Caco-2 (cell line): ENCODE measurements around the gene STK32C. TPM values are rescaled to one million over a fixed set of nuclear protein-coding genes. Genes with fewer than 3 reads are reported as not detected.
A peak's percentile ranks its signal among the peaks of the same experiment; 100 is the strongest.

Experiments used
- BruUV-seq: library from RNA; stranded (reverse); fragments of 400-500 nt; replicated peaks from 2 replicates; lab custom pipeline; 2021; lab: Mats Ljungman, UMichigan
- CTCF ChIA-PET: fragments of 300-600 bp; sonication (Branson Sonifier 250); formaldehyde crosslinking; loops from one replicate; lab custom pipeline; 2022; ENCODE audit warnings: antibody characterized with exemption; lab: Charles Lee
- POLR2A ChIA-PET: fragments of 300-600 bp; sonication (Branson Sonifier 250); formaldehyde crosslinking; loops from one replicate; lab custom pipeline; 2022; ENCODE audit warnings: antibody characterized with exemption; lab: Charles Lee
- DNase-seq, 2 experiments: peaks; one replicate each; pipeline versions ENCODE4 v3.0.0 to v3.0.0-alpha.2; 2020 to 2022
- H3K27me3 ChIP-seq: replicated peaks from 2 replicates; pipeline ENCODE4 v1.6.0; 2011; ENCODE audit warnings: low read length; ENCODE audit not compliant: control insufficient read depth, insufficient read depth
- H3K36me3 ChIP-seq: 2 replicates; pipeline ENCODE4 v1.5.1; 2011; ENCODE audit warnings: low read length; ENCODE audit not compliant: control insufficient read depth, insufficient read depth
- H3K4me1 ChIP-seq: fragments of 250-450 bp; sonication (Bioruptor Pico); 2 replicates; pipeline ENCODE4 v1.5.1; 2020; ENCODE audit warnings: mild to moderate bottlenecking
- H3K4me3 ChIP-seq: 2 replicates; pipeline ENCODE4 v1.5.1; 2011; ENCODE audit warnings: low read depth, mild to moderate bottlenecking, control low read depth, low read length
- H3K9me3 ChIP-seq: fragments of 250-450 bp; sonication (Bioruptor Pico); 2 replicates; pipeline ENCODE4 v1.5.1; 2020; ENCODE audit warnings: mild to moderate bottlenecking, moderate library complexity
- H3K27ac Mint-ChIP-seq: one replicate; pipeline ENCODE4 v1.8.0; 2022; ENCODE audit warnings: mixed read lengths; ENCODE audit not compliant: unreplicated experiment
- H3K27me3 Mint-ChIP-seq: one replicate; pipeline ENCODE4 v1.8.0; 2022; ENCODE audit warnings: mixed read lengths; ENCODE audit not compliant: insufficient read depth, unreplicated experiment
- H3K36me3 Mint-ChIP-seq: one replicate; pipeline ENCODE4 v1.8.0; 2022; ENCODE audit warnings: mild to moderate bottlenecking, mixed read lengths; ENCODE audit not compliant: insufficient read depth, unreplicated experiment
- H3K4me1 Mint-ChIP-seq: one replicate; pipeline ENCODE4 v1.8.0; 2022; ENCODE audit warnings: low read depth, mixed read lengths; ENCODE audit not compliant: unreplicated experiment
- H3K4me3 Mint-ChIP-seq: one replicate; pipeline ENCODE4 v1.8.0; 2022; ENCODE audit warnings: mild to moderate bottlenecking, moderate library complexity, mixed read lengths; ENCODE audit not compliant: unreplicated experiment
- H3K9me3 Mint-ChIP-seq: one replicate; pipeline ENCODE4 v1.8.0; 2022; ENCODE audit warnings: mixed read lengths; ENCODE audit not compliant: unreplicated experiment
- intact Hi-C: fragments of 100-400 bp; cut with micrococcal nuclease; formaldehyde crosslinking; loops from one replicate; pipeline ENCODE4 v1.10.0; 2022; ENCODE audit not compliant: unreplicated experiment
- total RNA-seq: library from RNA; stranded (reverse); gene quantifications from 2 replicates; pipeline ENCODE4 v1.2.3, GENCODE V29; 2022
- TF ChIP-seq, protein P1 (sequence below), 2 experiments: fragments of 200-600 bp in 1 of 2; IDR thresholded peaks; 1 replicate in 1 of 2; 2 replicates in 1 of 2; pipeline versions ENCODE4 v1.5.1 to v1.8.0; 2011 to 2022; ENCODE audit warnings: antibody characterized with exemption in 1 of 2, control low read depth in 1 of 2, inconsistent platforms in 1 of 2, low read depth in 1 of 2, low read length in 1 of 2, mild to moderate bottlenecking in 1 of 2, moderate library complexity in 1 of 2; ENCODE audit not compliant: insufficient read depth in 1 of 2, severe bottlenecking in 1 of 2, unreplicated experiment in 1 of 2

The STK32C gene
- total RNA-seq, 1 experiment from 2014 or later: 13.3 TPM

GRCh38 chr10:132294561-132295318, 13.0 kb downstream of the STK32C start:
- Histone ChIP-seq H3K4me1 (no peaks in the 10 kb centered on the region), H3K9me3 (no peaks in the 10 kb centered on the region), H3K27me3 (no peaks in the 10 kb centered on the region), H3K36me3 (no peaks in the 10 kb centered on the region), H3K4me3 (no peak overlapping the region)
- Mint-ChIP-seq H3K4me1 (no peaks in the 10 kb centered on the region), H3K4me3 (no peak overlapping the region), H3K27ac (no peak overlapping the region), H3K27me3 (no peaks in the 10 kb centered on the region), H3K9me3 (no peaks in the 10 kb centered on the region), H3K36me3 (no peaks in the 10 kb centered on the region)
- POLR2A ChIA-PET: no interaction called here
- no TSS peak for BruUV-seq
- TF ChIP-seq, protein P1, sequence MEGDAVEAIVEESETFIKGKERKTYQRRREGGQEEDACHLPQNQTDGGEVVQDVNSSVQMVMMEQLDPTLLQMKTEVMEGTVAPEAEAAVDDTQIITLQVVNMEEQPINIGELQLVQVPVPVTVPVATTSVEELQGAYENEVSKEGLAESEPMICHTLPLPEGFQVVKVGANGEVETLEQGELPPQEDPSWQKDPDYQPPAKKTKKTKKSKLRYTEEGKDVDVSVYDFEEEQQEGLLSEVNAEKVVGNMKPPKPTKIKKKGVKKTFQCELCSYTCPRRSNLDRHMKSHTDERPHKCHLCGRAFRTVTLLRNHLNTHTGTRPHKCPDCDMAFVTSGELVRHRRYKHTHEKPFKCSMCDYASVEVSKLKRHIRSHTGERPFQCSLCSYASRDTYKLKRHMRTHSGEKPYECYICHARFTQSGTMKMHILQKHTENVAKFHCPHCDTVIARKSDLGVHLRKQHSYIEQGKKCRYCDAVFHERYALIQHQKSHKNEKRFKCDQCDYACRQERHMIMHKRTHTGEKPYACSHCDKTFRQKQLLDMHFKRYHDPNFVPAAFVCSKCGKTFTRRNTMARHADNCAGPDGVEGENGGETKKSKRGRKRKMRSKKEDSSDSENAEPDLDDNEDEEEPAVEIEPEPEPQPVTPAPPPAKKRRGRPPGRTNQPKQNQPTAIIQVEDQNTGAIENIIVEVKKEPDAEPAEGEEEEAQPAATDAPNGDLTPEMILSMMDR (IDR thresholded peaks at IDR 0.05; ENCODE audit: insufficient read depth in 1 of 2, low read depth in 1 of 2, low read length in 1 of 2, severe bottlenecking in 1 of 2, unreplicated experiment in 1 of 2): no peak
- intact Hi-C loops: no loop called here
- CTCF ChIA-PET: no interaction called here
- DNase-seq: peak in 1 of 2 experiments; percentile 37

- no TSS peak for BruUV-seq
- Histone ChIP-seq H3K36me3 (no peaks in the 10 kb centered on the region), H3K4me3 (no peak overlapping the region), H3K27me3 (no peaks in the 10 kb centered on the region), H3K9me3 (peaks cover 3% of the 10 kb centered on the region), H3K4me1 (no peaks in the 10 kb centered on the region)
- peak in 1 of 2 experiments; percentile 28 for DNase-seq
- no peak overlapping the region for H3K4me3 Mint-ChIP-seq
- ChIA-PET CTCF (no interaction called here), POLR2A (no interaction called here)
- no peaks in the 10 kb centered on the region for H3K36me3 Mint-ChIP-seq
- TF ChIP-seq, protein P1 (IDR thresholded peaks at IDR 0.05; ENCODE audit: insufficient read depth in 1 of 2, low read depth in 1 of 2, low read length in 1 of 2, severe bottlenecking in 1 of 2, unreplicated experiment in 1 of 2): no peak
- intact Hi-C loops: no loop called here
- no peaks in the 10 kb centered on the region for H3K4me1 Mint-ChIP-seq
- no peak overlapping the region for H3K27ac Mint-ChIP-seq
- no peaks in the 10 kb centered on the region for H3K9me3 Mint-ChIP-seq
- H3K27me3 Mint-ChIP-seq: no peaks in the 10 kb centered on the region
Measured at GRCh38 chr10:132293813-132294520, 13.8 kb downstream of the STK32C start.

DNA sequence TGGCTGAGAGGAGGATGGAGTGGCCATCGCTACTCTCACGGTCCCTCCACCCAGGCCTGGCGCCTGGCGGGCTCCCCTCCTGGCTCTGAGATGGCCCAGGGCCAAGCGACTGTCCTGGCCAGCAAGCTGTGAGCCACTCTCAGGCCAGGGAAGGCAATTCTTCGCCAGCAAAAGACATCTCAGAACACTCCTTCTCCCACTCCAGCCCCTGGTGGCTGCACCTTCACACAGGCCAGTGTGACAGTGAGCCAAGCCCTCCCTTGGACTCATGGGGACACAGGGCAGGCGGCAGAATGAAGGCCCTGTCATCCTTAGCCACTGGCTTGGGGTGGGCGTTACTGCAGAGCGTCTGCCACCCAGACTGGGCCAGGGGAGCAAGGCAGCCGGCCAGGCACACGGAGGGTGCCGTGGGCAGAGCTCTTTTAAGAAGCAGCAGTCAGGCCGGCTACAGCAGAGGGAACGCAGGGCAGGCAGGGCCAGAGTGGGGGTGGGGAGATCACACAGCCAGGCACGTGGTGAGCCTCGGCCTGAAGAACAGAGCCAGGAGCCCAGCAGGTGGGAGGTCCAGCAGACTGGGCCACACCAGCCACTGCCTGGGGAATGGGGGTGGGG, 14.4 kb downstream of the STK32C start:
- Mint-ChIP-seq H3K27me3 (no peaks in the 10 kb centered on the region), H3K9me3 (peaks cover 3% of the 10 kb centered on the region), H3K4me1 (no peaks in the 10 kb centered on the region), H3K27ac (no peak overlapping the region), H3K36me3 (no peaks in the 10 kb centered on the region), H3K4me3 (no peak overlapping the region)
- Histone ChIP-seq H3K36me3 (no peaks in the 10 kb centered on the region), H3K9me3 (peaks cover 9% of the 10 kb centered on the region), H3K27me3 (no peaks in the 10 kb centered on the region), H3K4me1 (no peaks in the 10 kb centered on the region), H3K4me3 (no peak overlapping the region)
- no TSS peak for BruUV-seq
- TF ChIP-seq, protein P1 (IDR thresholded peaks at IDR 0.05; ENCODE audit: insufficient read depth in 1 of 2, low read depth in 1 of 2, low read length in 1 of 2, severe bottlenecking in 1 of 2, unreplicated experiment in 1 of 2): no peak
- no peak for DNase-seq
- intact Hi-C loops: no loop called here
- ChIA-PET CTCF (no interaction called here), POLR2A (no interaction called here)
